ENCODE data around the gene STX7. TPM values are rescaled to one million over a fixed set of nuclear protein-coding genes. Genes with fewer than 3 reads are reported as not detected.
A peak's percentile ranks its signal among the peaks of the same experiment; 100 is the strongest.

Gene STX7
- total and polyA plus RNA-seq, 5 donors from 2014 or later: 14.8 to 20.2 (median 19.0) TPM

- H3K36me3 Mint-ChIP-seq: peaks cover 63% of the 10 kb centered on the region
These were observed 56.2 kb downstream of the STX7 start for GRCh38 chr6:132456700-132457143.

GRCh38 chr6:132446855-132447241, 66.1 kb downstream of the STX7 start:
- Histone ChIP-seq H3K4me1 (ENCODE audit: control insufficient read depth, insufficient read depth, low read length, poor library complexity, severe bottlenecking) (no peaks in the 10 kb centered on the region), H3K27ac (ENCODE audit: insufficient read depth, low read length, poor library complexity, severe bottlenecking) (no peak overlapping the region), H3K9me3 (ENCODE audit: control insufficient read depth in 2 of 2, low read length in 2 of 2) (peaks cover under 1 to 9% of the 10 kb centered on the region in 2 experiments), H3K36me3 (ENCODE audit: control insufficient read depth, insufficient read depth, low read length) (peaks cover 5% of the 10 kb centered on the region), H3K4me3 (ENCODE audit: low read depth, low read length) (no peak overlapping the region), H3K27me3 (ENCODE audit: control insufficient read depth, insufficient read depth, low read length) (no peaks in the 10 kb centered on the region)
- H3K27me3 Mint-ChIP-seq: no peaks in the 10 kb centered on the region
- H3K27ac Mint-ChIP-seq: no peak overlapping the region
- no peaks in the 10 kb centered on the region for H3K4me1 Mint-ChIP-seq
- H3K9me3 Mint-ChIP-seq: peaks cover 0 to 15% (median 5%) of the 10 kb centered on the region in 7 donors
- peaks cover 17% of the 10 kb centered on the region for H3K36me3 Mint-ChIP-seq
- no peak overlapping the region for H3K4me3 Mint-ChIP-seq
- DNase-seq (no peak), ATAC-seq (ENCODE audit: low read depth in 2 of 2) (no peak)

More at GRCh38 chr6:132456700-132457143, 56.2 kb downstream of the STX7 start:
- Histone ChIP-seq H3K9me3 (ENCODE audit: control insufficient read depth in 2 of 2, low read length in 2 of 2) (no peaks in the 10 kb centered on the region), H3K4me1 (ENCODE audit: control insufficient read depth, insufficient read depth, low read length, poor library complexity, severe bottlenecking) (no peaks in the 10 kb centered on the region), H3K27me3 (ENCODE audit: control insufficient read depth, insufficient read depth, low read length) (no peaks in the 10 kb centered on the region), H3K4me3 (ENCODE audit: low read depth, low read length) (no peak overlapping the region), H3K27ac (ENCODE audit: insufficient read depth, low read length, poor library complexity, severe bottlenecking) (no peak overlapping the region), H3K36me3 (ENCODE audit: control insufficient read depth, insufficient read depth, low read length) (peaks cover 55% of the 10 kb centered on the region)
- Mint-ChIP-seq H3K4me1 (peaks cover 0 to 13% (median 2%) of the 10 kb centered on the region in 4 donors), H3K27ac (peak overlapping the region in 1 of 3 donors; percentile 68), H3K9me3 (no peaks in the 10 kb centered on the region), H3K4me3 (no peak overlapping the region), H3K27me3 (no peaks in the 10 kb centered on the region)
- ATAC-seq (ENCODE audit: low read depth in 2 of 2): no peak
- DNase-seq: no peak

GRCh38 chr6:132446141-132446854, 66.6 kb downstream of the STX7 start:
- no peaks in the 10 kb centered on the region for H3K4me1 ChIP-seq (ENCODE audit: control insufficient read depth, insufficient read depth, low read length, poor library complexity, severe bottlenecking)
- peaks cover 0 to 20% (median 7%) of the 10 kb centered on the region in 7 donors for H3K9me3 Mint-ChIP-seq
- H3K4me3 ChIP-seq (ENCODE audit: low read depth, low read length): no peak overlapping the region
- no peak overlapping the region for H3K4me3 Mint-ChIP-seq
- no peak for ATAC-seq (ENCODE audit: low read depth in 2 of 2)
- H3K36me3 Mint-ChIP-seq: peaks cover 11% of the 10 kb centered on the region
- H3K27ac Mint-ChIP-seq: no peak overlapping the region
- H3K36me3 ChIP-seq (ENCODE audit: control insufficient read depth, insufficient read depth, low read length): peaks cover 2% of the 10 kb centered on the region
- H3K4me1 Mint-ChIP-seq: no peaks in the 10 kb centered on the region
- no peak for DNase-seq
- H3K27me3 Mint-ChIP-seq: no peaks in the 10 kb centered on the region
- H3K27me3 ChIP-seq (ENCODE audit: control insufficient read depth, insufficient read depth, low read length): no peaks in the 10 kb centered on the region
- peaks cover 4 to 12% of the 10 kb centered on the region in 2 experiments for H3K9me3 ChIP-seq (ENCODE audit: control insufficient read depth in 2 of 2, low read length in 2 of 2)
- H3K27ac ChIP-seq (ENCODE audit: insufficient read depth, low read length, poor library complexity, severe bottlenecking): no peak overlapping the region

GRCh38 chr6:132445201-132445951, 67.5 kb downstream of the STX7 start:
- H3K4me3 ChIP-seq (ENCODE audit: low read depth, low read length): no peak overlapping the region
- no peaks in the 10 kb centered on the region for H3K4me1 ChIP-seq (ENCODE audit: control insufficient read depth, insufficient read depth, low read length, poor library complexity, severe bottlenecking)
- H3K27me3 ChIP-seq (ENCODE audit: control insufficient read depth, insufficient read depth, low read length): no peaks in the 10 kb centered on the region
- Mint-ChIP-seq H3K4me3 (no peak overlapping the region), H3K9me3 (peaks cover 0 to 24% (median 7%) of the 10 kb centered on the region in 7 donors), H3K27ac (no peak overlapping the region), H3K27me3 (no peaks in the 10 kb centered on the region), H3K36me3 (peaks cover 4% of the 10 kb centered on the region), H3K4me1 (no peaks in the 10 kb centered on the region)
- ATAC-seq (ENCODE audit: low read depth in 2 of 2) (no peak), DNase-seq (no peak)
- H3K36me3 ChIP-seq (ENCODE audit: control insufficient read depth, insufficient read depth, low read length): no peaks in the 10 kb centered on the region
- H3K9me3 ChIP-seq (ENCODE audit: control insufficient read depth in 2 of 2, low read length in 2 of 2): peaks cover 4 to 12% of the 10 kb centered on the region in 2 experiments
- no peak overlapping the region for H3K27ac ChIP-seq (ENCODE audit: insufficient read depth, low read length, poor library complexity, severe bottlenecking)

GRCh38 chr6:132443206-132443605, 69.7 kb downstream of the STX7 start:
- H3K9me3 Mint-ChIP-seq: peaks cover 3 to 24% (median 10%) of the 10 kb centered on the region in 7 donors
- no peak for ATAC-seq (ENCODE audit: low read depth in 2 of 2)

GRCh38 chr6:132430110-132430509, 82.8 kb downstream of the STX7 start:
- H3K4me1 Mint-ChIP-seq: no peaks in the 10 kb centered on the region
- H3K36me3 Mint-ChIP-seq: no peaks in the 10 kb centered on the region
- no peak overlapping the region for H3K4me3 ChIP-seq (ENCODE audit: low read depth, low read length)
- no peaks in the 10 kb centered on the region for H3K9me3 ChIP-seq (ENCODE audit: control insufficient read depth in 2 of 2, low read length in 2 of 2)
- H3K27ac Mint-ChIP-seq: no peak overlapping the region
- H3K27me3 Mint-ChIP-seq: peaks cover 17% of the 10 kb centered on the region
- no peaks in the 10 kb centered on the region for H3K4me1 ChIP-seq (ENCODE audit: control insufficient read depth, insufficient read depth, low read length, poor library complexity, severe bottlenecking)
- H3K9me3 Mint-ChIP-seq: peaks cover 0 to 3% (median 0%) of the 10 kb centered on the region in 7 donors
- H3K27me3 ChIP-seq (ENCODE audit: control insufficient read depth, insufficient read depth, low read length): peaks cover 10% of the 10 kb centered on the region
- H3K4me3 Mint-ChIP-seq: no peak overlapping the region
- ATAC-seq (ENCODE audit: low read depth in 2 of 2) (no peak), DNase-seq (no peak)
- H3K36me3 ChIP-seq (ENCODE audit: control insufficient read depth, insufficient read depth, low read length): no peaks in the 10 kb centered on the region
- H3K27ac ChIP-seq (ENCODE audit: insufficient read depth, low read length, poor library complexity, severe bottlenecking): no peak overlapping the region

More at GRCh38 chr6:132443206-132443605, 69.7 kb downstream of the STX7 start:
- no peaks in the 10 kb centered on the region for H3K27me3 Mint-ChIP-seq
- H3K4me3 Mint-ChIP-seq: no peak overlapping the region
- H3K4me1 Mint-ChIP-seq: no peaks in the 10 kb centered on the region
- Histone ChIP-seq H3K27ac (ENCODE audit: insufficient read depth, low read length, poor library complexity, severe bottlenecking) (no peak overlapping the region), H3K9me3 (ENCODE audit: control insufficient read depth in 2 of 2, low read length in 2 of 2) (peaks cover 4 to 12% of the 10 kb centered on the region in 2 experiments), H3K4me1 (ENCODE audit: control insufficient read depth, insufficient read depth, low read length, poor library complexity, severe bottlenecking) (no peaks in the 10 kb centered on the region), H3K36me3 (ENCODE audit: control insufficient read depth, insufficient read depth, low read length) (no peaks in the 10 kb centered on the region), H3K27me3 (ENCODE audit: control insufficient read depth, insufficient read depth, low read length) (no peaks in the 10 kb centered on the region), H3K4me3 (ENCODE audit: low read depth, low read length) (no peak overlapping the region)
- no peak for DNase-seq
- no peak overlapping the region for H3K27ac Mint-ChIP-seq
- H3K36me3 Mint-ChIP-seq: peaks cover 4% of the 10 kb centered on the region

- H3K9me3 Mint-ChIP-seq: peaks cover 0 to 23% (median 4%) of the 10 kb centered on the region in 7 donors
These were observed 87.7 kb downstream of the STX7 start for GRCh38 chr6:132425176-132425575.

More at GRCh38 chr6:132425176-132425575, 87.7 kb downstream of the STX7 start:
- no peak for DNase-seq
- Histone ChIP-seq H3K27me3 (ENCODE audit: control insufficient read depth, insufficient read depth, low read length) (peaks cover 10% of the 10 kb centered on the region), H3K36me3 (ENCODE audit: control insufficient read depth, insufficient read depth, low read length) (no peaks in the 10 kb centered on the region), H3K9me3 (ENCODE audit: control insufficient read depth in 2 of 2, low read length in 2 of 2) (peaks cover 0 to 3% of the 10 kb centered on the region in 2 experiments), H3K27ac (ENCODE audit: insufficient read depth, low read length, poor library complexity, severe bottlenecking) (no peak overlapping the region), H3K4me1 (ENCODE audit: control insufficient read depth, insufficient read depth, low read length, poor library complexity, severe bottlenecking) (no peaks in the 10 kb centered on the region), H3K4me3 (ENCODE audit: low read depth, low read length) (no peak overlapping the region)
- ATAC-seq (ENCODE audit: low read depth in 2 of 2): no peak
- Mint-ChIP-seq H3K4me1 (no peaks in the 10 kb centered on the region), H3K4me3 (no peak overlapping the region), H3K36me3 (no peaks in the 10 kb centered on the region), H3K27ac (no peak overlapping the region), H3K27me3 (peaks cover 14% of the 10 kb centered on the region)

Data from CD4-positive, CD25-positive, alpha-beta regulatory T cell (primary cell).